K562 (cell line): Measurements from ENCODE around the gene CACNA1C. TPM values are rescaled to one million over a fixed set of nuclear protein-coding genes. Genes with fewer than 3 reads are reported as not detected.

Experiments used
- ATAC-seq: fragments of 200-7000 bp; cut with Tn5 transposase; 3 replicates; pipeline ENCODE4 v1.9.1; 2020; ENCODE audit warnings: moderate library complexity
- BruUV-seq: library from RNA; stranded (reverse); fragments of 400-500 nt; replicated peaks from 2 replicates; lab custom pipeline; 2021; lab: Mats Ljungman, UMichigan
- CTCF ChIA-PET: fragments of 300-600 bp; formaldehyde crosslinking; extraction: SDS; loops from one replicate; lab custom pipeline; 2021; ENCODE audit warnings: low intra/inter-chr PET ratio; lab: Yijun Ruan, JAX
- POLR2A ChIA-PET: fragments of 300-600, 350-650 bp; sonication (Branson Sonifier 250); formaldehyde crosslinking; extraction: SDS; loops from one replicate; lab custom pipeline; 2021; ENCODE audit warnings: antibody characterized with exemption, inconsistent platforms; lab: Yijun Ruan, JAX
- DNase-seq, 4 experiments: peaks; one replicate each; pipeline versions ENCODE4 v3.0.0 to v3.0.0-alpha.2; 2011 to 2018; ENCODE audit warnings: low spot score in 3 of 4, mixed read lengths in 3 of 4; ENCODE audit errors: extremely low read depth in 1 of 4
- FAIRE-seq: peaks from 2 replicates; lab custom pipeline; 2011; peaks lifted over from hg19 to GRCh38; lab: Jason Lieb, UNC
- H2AFZ ChIP-seq: 2 replicates; pipeline ENCODE4 v1.6.0; 2011; ENCODE audit warnings: low read depth, low read length, control low read depth, inconsistent platforms
- H3K27ac ChIP-seq: fragments of 200-600 bp; 3 replicates; pipeline ENCODE4 v1.8.0; 2011; ENCODE audit warnings: low read depth, mild to moderate bottlenecking, control low read depth, inconsistent platforms, low read length, moderate library complexity, mixed read lengths; ENCODE audit errors: extremely low read depth
- H3K27me3 ChIP-seq, 2 experiments: fragments of 300-600 bp in 1 of 2; 2 replicates in 1 of 2; 3 replicates in 1 of 2; pipeline versions ENCODE4 v1.6.0 to v1.8.0; 2011; ENCODE audit warnings: inconsistent platforms in 2 of 2, low read length in 2 of 2, mild to moderate bottlenecking in 1 of 2, mixed read lengths in 1 of 2, moderate library complexity in 1 of 2; ENCODE audit not compliant: control insufficient read depth in 2 of 2, insufficient read depth in 2 of 2
- H3K36me3 ChIP-seq: fragments of 300-600 bp; 3 replicates; pipeline ENCODE4 v1.8.0; 2011; ENCODE audit warnings: mild to moderate bottlenecking, low read length, inconsistent platforms; ENCODE audit not compliant: control insufficient read depth, insufficient read depth
- H3K4me1 ChIP-seq, 2 experiments: fragments of 200-600 bp in 1 of 2; replicated peaks in 1 of 2; 2 replicates in 1 of 2; 3 replicates in 1 of 2; pipeline versions ENCODE4 v1.5.1 to v1.8.0; 2011; ENCODE audit warnings: inconsistent platforms in 2 of 2, low read length in 2 of 2, mild to moderate bottlenecking in 1 of 2, mixed read lengths in 1 of 2, moderate library complexity in 1 of 2; ENCODE audit not compliant: control insufficient read depth in 2 of 2, insufficient read depth in 2 of 2
- H3K4me2 ChIP-seq: 2 replicates; pipeline ENCODE4 v1.6.1; 2011; ENCODE audit warnings: low read length, control low read depth, inconsistent platforms, mixed read lengths; ENCODE audit not compliant: insufficient read depth
- H3K4me3 ChIP-seq: fragments of 200-600 bp; sonication (generic), shearing (Covaris generic); 2 replicates; pipeline ENCODE4 v1.5.1; 2016; ENCODE audit warnings: control low read depth, inconsistent platforms
- H3K79me2 ChIP-seq: fragments of 200-600 bp; 3 replicates; pipeline ENCODE4 v1.8.0; 2011; ENCODE audit warnings: low read length, inconsistent platforms; ENCODE audit not compliant: control insufficient read depth, insufficient read depth
- H3K9ac ChIP-seq, 2 experiments: 2 replicates each; pipeline versions ENCODE4 v1.6.0 to v1.6.1; 2011; ENCODE audit warnings: low read depth in 2 of 2, low read length in 2 of 2, control low read depth in 1 of 2, inconsistent platforms in 1 of 2, mild to moderate bottlenecking in 1 of 2, mixed read lengths in 1 of 2; ENCODE audit not compliant: insufficient read depth in 1 of 2
- H3K9me1 ChIP-seq: one replicate; pipeline ENCODE4 v1.6.0; 2011; ENCODE audit warnings: inconsistent platforms, mild to moderate bottlenecking, low read length, moderate library complexity; ENCODE audit not compliant: control insufficient read depth, insufficient read depth
- H3K9me3 ChIP-seq: replicated peaks from 2 replicates; pipeline ENCODE4 v1.5.1; 2011; ENCODE audit warnings: low read depth, low read length, inconsistent platforms; ENCODE audit not compliant: control insufficient read depth, insufficient read depth
- H4K20me1 ChIP-seq: replicated peaks from 2 replicates; pipeline ENCODE4 v1.6.1; 2011; ENCODE audit warnings: low read length, inconsistent platforms, mixed read lengths; ENCODE audit not compliant: control insufficient read depth, insufficient read depth
- BRCA1 ChIP-seq, 2 experiments: fragments of 450-650 bp in 1 of 2; sonication (generic) in 1 of 2; formaldehyde crosslinking in 1 of 2; IDR thresholded peaks; 2 replicates each; pipeline versions ENCODE4 v1.5.0 to v1.6.1; 2017 to 2020; ENCODE audit warnings: mild to moderate bottlenecking in 1 of 2, missing genetic modification reagents in 1 of 2
- CLOCK ChIP-seq: fragments of 250-450 bp; sonication (Bioruptor Pico); IDR thresholded peaks from 2 replicates; pipeline ENCODE4 v1.4.0; 2020; ENCODE audit warnings: mild to moderate bottlenecking, moderate library complexity, borderline replicate concordance
- DDX20 ChIP-seq: fragments of 450-650 bp; IDR thresholded peaks from 2 replicates; pipeline ENCODE4 v1.6.1; 2016; ENCODE audit warnings: missing genetic modification characterization, low read depth, mild to moderate bottlenecking, missing compliant biosample characterization, moderate library complexity
- ELK3 ChIP-seq: fragments of 450-650 bp; formaldehyde crosslinking; IDR thresholded peaks from 2 replicates; pipeline ENCODE4 v1.4.0; 2020; ENCODE audit warnings: mild to moderate bottlenecking
- FOXJ3 ChIP-seq: sonication (generic); formaldehyde crosslinking; IDR thresholded peaks from 2 replicates; pipeline ENCODE4 v1.4.0; 2020; ENCODE audit warnings: mild to moderate bottlenecking, missing genetic modification reagents
- GABPA ChIP-seq: fragments of 200-800 bp; sonication (Bioruptor generic); conservative IDR thresholded peaks from 2 replicates; pipeline ENCODE4 v1.6.1; 2016; ENCODE audit warnings: low read depth, missing genetic modification characterization, missing compliant biosample characterization
- KDM1A ChIP-seq, 2 experiments: fragments of 450-650 bp; IDR thresholded peaks; 2 replicates each; pipeline ENCODE4 v1.6.1; 2016; ENCODE audit warnings: mild to moderate bottlenecking in 2 of 2
- PHF8 ChIP-seq: fragments of 200-600 bp; sonication (generic); IDR thresholded peaks from 2 replicates; pipeline ENCODE4 v1.6.1; 2012; ENCODE audit warnings: mixed run types, mild to moderate bottlenecking, inconsistent platforms, low read length, moderate library complexity, borderline replicate concordance
- SRSF9 ChIP-seq: fragments of 200-400 bp; formaldehyde crosslinking; IDR thresholded peaks from 2 replicates; pipeline ENCODE4 v1.6.1; 2017; ENCODE audit warnings: low read depth, low read length, borderline replicate concordance
- TOE1 ChIP-seq, 2 experiments: fragments of 450-650 bp in 1 of 2; sonication (generic) in 1 of 2; formaldehyde crosslinking in 1 of 2; IDR thresholded peaks; 2 replicates each; pipeline versions ENCODE4 v1.7.1 to v1.8.0; 2016 to 2022; ENCODE audit warnings: borderline replicate concordance in 2 of 2, mild to moderate bottlenecking in 2 of 2, antibody characterized with exemption in 1 of 2, inconsistent platforms in 1 of 2, low read depth in 1 of 2, missing genetic modification reagents in 1 of 2, moderate library complexity in 1 of 2
- XRCC5 ChIP-seq: fragments of 200-400 bp; formaldehyde crosslinking; IDR thresholded peaks from 2 replicates; pipeline ENCODE4 v1.6.1; 2017; ENCODE audit warnings: low read depth, mild to moderate bottlenecking, low read length
- ZBTB43 ChIP-seq: sonication (generic); formaldehyde crosslinking; IDR thresholded peaks from 2 replicates; pipeline ENCODE4 v1.8.0; 2023; ENCODE audit warnings: mild to moderate bottlenecking, missing genetic modification reagents
- ZNF830 ChIP-seq: fragments of 250-450 bp; sonication (Bioruptor Pico); IDR thresholded peaks from 2 replicates; pipeline ENCODE4 v1.5.0; 2021; ENCODE audit warnings: mild to moderate bottlenecking
- WGBS: fragments of 100-300 bp; shearing (Covaris generic); methylation state at CpG from one replicate; pipeline ENCODE4 v1.1.6; 2016; ENCODE audit warnings: low coverage, mixed read lengths; ENCODE audit not compliant: insufficient coverage; ENCODE audit errors: missing lambda C conversion rate; 5-methylcytosine and 5-hydroxymethylcytosine counted together
- in situ Hi-C: fragments of 300-500 bp; cut with MboI; formaldehyde crosslinking; loops from 4 replicates; pipeline ENCODE4 v1.15.0; 2018; ENCODE audit warnings: inconsistent platforms, mixed read lengths
- intact Hi-C: fragments of 100-400 bp; cut with micrococcal nuclease; formaldehyde crosslinking; loops from 2 replicates; pipeline ENCODE4 v1.14.2; 2022
- polyA plus RNA-seq, 8 experiments: library from polyadenylated mRNA; depleted of rRNA in 4 of 8; stranded (reverse) in 5 of 8; unstranded in 3 of 8; fragments of >200 nt; fragmentation: Nextera tagmentation in 2 of 8; fragmentation: Illumina TruSeq in 1 of 8; extraction: Ambion mirVana in 2 of 8; extraction: Trizol in 1 of 8; gene quantifications; 2 replicates each; pipeline versions ENCODE4 v1.2.1 to v1.2.3, GENCODE V29; 2011 to 2014; ENCODE audit warnings: inconsistent platforms in 1 of 8, missing spikeins in 1 of 8
- total RNA-seq, 7 experiments: library from RNA; depleted of rRNA in 6 of 7; stranded (reverse); fragments of >200 nt in 6 of 7; fragmentation: Illumina TruSeq in 2 of 7; extraction: Trizol in 2 of 7; gene quantifications; 2 replicates each; pipeline versions ENCODE4 v1.2.1 to v1.2.3, GENCODE V29; 2011 to 2021; ENCODE audit warnings: low replicate concordance in 1 of 7
- TF ChIP-seq, protein P1 (sequence below): sonication (generic); formaldehyde crosslinking; IDR thresholded peaks from 2 replicates; pipeline ENCODE4 v1.5.0; 2020; ENCODE audit warnings: missing genetic modification reagents

CACNA1C gene
- total and polyA plus RNA-seq, 9 of the 15 experiments (the other 6 are each of a cell fraction or from before 2014, with no cell fraction given), result not detected

- Histone ChIP-seq H3K27ac (no peak overlapping the region), H3K27me3 (peaks cover 3 to 49% of the 10 kb centered on the region in 2 experiments; a peak in 2 of 5 replicates), H3K9ac (no peak overlapping the region), H3K4me2 (no peak overlapping the region), H3K4me1 (no peaks in the 10 kb centered on the region), H3K4me3 (no peak overlapping the region), H3K9me1 (no peaks in the 10 kb centered on the region), H2AFZ (no peak overlapping the region), H3K9me3 (no peaks in the 10 kb centered on the region), H3K36me3 (no peaks in the 10 kb centered on the region), H3K79me2 (no peaks in the 10 kb centered on the region), H4K20me1 (no peaks in the 10 kb centered on the region)
- ChIA-PET CTCF (no interaction called here), POLR2A (interaction anchor here (0.6 kb wide), 1 partner anchor 15 kb away, joined by 4 read pairs; no protein-coding TSS in a partner anchor)
- in situ Hi-C loops, result no loop called here
- intact Hi-C loops, result no loop called here
- TF ChIP-seq XRCC5 (no peak), ZBTB43 (CRISPR knock-in tag) (no peak), GABPA (tag) (no peak), SRSF9 (no peak), BRCA1 (IDR thresholded peaks at IDR 0.05) (no peak), BRCA1 (CRISPR knock-in tag; IDR thresholded peaks at IDR 0.05) (no peak), KDM1A (IDR thresholded peaks at IDR 0.05) (no peak), ZNF830 (CRISPR knock-in tag) (no peak), PHF8 (no peak), FOXJ3 (CRISPR knock-in tag) (no peak), DDX20 (tag) (no peak), TOE1 (IDR thresholded peaks at IDR 0.05; ENCODE audit: borderline replicate concordance) (no peak), TOE1 (CRISPR knock-in tag; IDR thresholded peaks at IDR 0.05; ENCODE audit: borderline replicate concordance, low read depth) (no peak), ELK3 (no peak), CLOCK (CRISPR knock-in tag) (no peak)
- TF ChIP-seq, protein P1, sequence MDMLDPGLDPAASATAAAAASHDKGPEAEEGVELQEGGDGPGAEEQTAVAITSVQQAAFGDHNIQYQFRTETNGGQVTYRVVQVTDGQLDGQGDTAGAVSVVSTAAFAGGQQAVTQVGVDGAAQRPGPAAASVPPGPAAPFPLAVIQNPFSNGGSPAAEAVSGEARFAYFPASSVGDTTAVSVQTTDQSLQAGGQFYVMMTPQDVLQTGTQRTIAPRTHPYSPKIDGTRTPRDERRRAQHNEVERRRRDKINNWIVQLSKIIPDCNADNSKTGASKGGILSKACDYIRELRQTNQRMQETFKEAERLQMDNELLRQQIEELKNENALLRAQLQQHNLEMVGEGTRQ (CRISPR knock-in tag), result no peak
- ATAC-seq (no peak), FAIRE-seq (no peak), DNase-seq (no peak)
- BruUV-seq, result no TSS peak
- WGBS, result 3% methylated on average over 13 of the region's 15 CpGs
Observed at GRCh38 chr12:2187195-2187945, 134.6 kb downstream of the CACNA1C start.
